ENCODE measurements around the gene SGPP1.
"Not testable (repeated sequence)": the region's sequence is repeated elsewhere in the genome, so short reads cannot be mapped to it uniquely, and the experiment has no call there.

Gene SGPP1

GRCh38 chr14:63752449-63753169, 24.7 kb upstream of the SGPP1 start:
- no peaks in the 10 kb centered on the region for H3K4me1 ChIP-seq (ENCODE audit: control insufficient read depth, insufficient read depth, low read length)
- no peaks in the 10 kb centered on the region for H3K36me3 ChIP-seq (ENCODE audit: control insufficient read depth, insufficient read depth, low read length)
- H3K4me3 ChIP-seq (ENCODE audit: low read length) = no peak overlapping the region
- H3K27me3 ChIP-seq (ENCODE audit: control insufficient read depth, insufficient read depth, low read length) = no peaks in the 10 kb centered on the region
- no peak overlapping the region for H3K27ac ChIP-seq (ENCODE audit: low read depth, low read length)
- no peak overlapping the region for H3K9ac ChIP-seq (ENCODE audit: low read length)

GRCh38 chr14:63751076-63751475, 23.2 kb upstream of the SGPP1 start:
- H3K36me3 ChIP-seq (ENCODE audit: control insufficient read depth, insufficient read depth, low read length) = not testable (repeated sequence)

GRCh38 chr14:63747846-63748245, 20.0 kb upstream of the SGPP1 start:
- Histone ChIP-seq H3K4me1 (ENCODE audit: control insufficient read depth, insufficient read depth, low read length) (no peaks in the 10 kb centered on the region), H3K4me3 (ENCODE audit: low read length) (no peak overlapping the region), H3K36me3 (ENCODE audit: control insufficient read depth, insufficient read depth, low read length) (no peaks in the 10 kb centered on the region), H3K9ac (ENCODE audit: low read length) (no peak overlapping the region), H3K27ac (ENCODE audit: low read depth, low read length) (no peak overlapping the region), H3K27me3 (ENCODE audit: control insufficient read depth, insufficient read depth, low read length) (no peaks in the 10 kb centered on the region)

More at GRCh38 chr14:63751076-63751475, 23.2 kb upstream of the SGPP1 start:
- not testable (repeated sequence) for H3K9ac ChIP-seq (ENCODE audit: low read length); H3K27me3 ChIP-seq (ENCODE audit: control insufficient read depth, insufficient read depth, low read length); H3K4me1 ChIP-seq (ENCODE audit: control insufficient read depth, insufficient read depth, low read length); H3K4me3 ChIP-seq (ENCODE audit: low read length); H3K27ac ChIP-seq (ENCODE audit: low read depth, low read length)

- H3K36me3 ChIP-seq (ENCODE audit: control insufficient read depth, insufficient read depth, low read length) = no peaks in the 10 kb centered on the region
- H3K4me1 ChIP-seq (ENCODE audit: control insufficient read depth, insufficient read depth, low read length) = no peaks in the 10 kb centered on the region
- no peak overlapping the region for H3K9ac ChIP-seq (ENCODE audit: low read length)
- H3K4me3 ChIP-seq (ENCODE audit: low read length) = no peak overlapping the region
- H3K27me3 ChIP-seq (ENCODE audit: control insufficient read depth, insufficient read depth, low read length) = no peaks in the 10 kb centered on the region
- no peak overlapping the region for H3K27ac ChIP-seq (ENCODE audit: low read depth, low read length)
Observed at GRCh38 chr14:63745858-63746425, 18.1 kb upstream of the SGPP1 start.

GRCh38 chr14:63745272-63745671, 17.4 kb upstream of the SGPP1 start:
- no peak overlapping the region for H3K4me3 ChIP-seq (ENCODE audit: low read length)
- no peaks in the 10 kb centered on the region for H3K36me3 ChIP-seq (ENCODE audit: control insufficient read depth, insufficient read depth, low read length)
- H3K9ac ChIP-seq (ENCODE audit: low read length) = no peak overlapping the region
- H3K27ac ChIP-seq (ENCODE audit: low read depth, low read length) = no peak overlapping the region
- no peaks in the 10 kb centered on the region for H3K4me1 ChIP-seq (ENCODE audit: control insufficient read depth, insufficient read depth, low read length)
- no peaks in the 10 kb centered on the region for H3K27me3 ChIP-seq (ENCODE audit: control insufficient read depth, insufficient read depth, low read length)

GRCh38 chr14:63737582-63738006, 9.7 kb upstream of the SGPP1 start:
- H3K4me1 ChIP-seq (ENCODE audit: control insufficient read depth, insufficient read depth, low read length) = no peaks in the 10 kb centered on the region

GRCh38 chr14:63735720-63736119, 7.9 kb upstream of the SGPP1 start:
- Histone ChIP-seq H3K9ac (ENCODE audit: low read length) (no peak overlapping the region), H3K36me3 (ENCODE audit: control insufficient read depth, insufficient read depth, low read length) (no peaks in the 10 kb centered on the region), H3K4me3 (ENCODE audit: low read length) (no peak overlapping the region), H3K4me1 (ENCODE audit: control insufficient read depth, insufficient read depth, low read length) (no peaks in the 10 kb centered on the region), H3K27me3 (ENCODE audit: control insufficient read depth, insufficient read depth, low read length) (no peaks in the 10 kb centered on the region), H3K27ac (ENCODE audit: low read depth, low read length) (no peak overlapping the region)

More at GRCh38 chr14:63737582-63738006, 9.7 kb upstream of the SGPP1 start:
- Histone ChIP-seq H3K36me3 (ENCODE audit: control insufficient read depth, insufficient read depth, low read length) (no peaks in the 10 kb centered on the region), H3K27ac (ENCODE audit: low read depth, low read length) (no peak overlapping the region), H3K4me3 (ENCODE audit: low read length) (no peak overlapping the region), H3K27me3 (ENCODE audit: control insufficient read depth, insufficient read depth, low read length) (no peaks in the 10 kb centered on the region), H3K9ac (ENCODE audit: low read length) (no peak overlapping the region)

- H3K9ac ChIP-seq (ENCODE audit: low read length) = no peak overlapping the region
- no peak overlapping the region for H3K4me3 ChIP-seq (ENCODE audit: low read length)
- no peaks in the 10 kb centered on the region for H3K36me3 ChIP-seq (ENCODE audit: control insufficient read depth, insufficient read depth, low read length)
- H3K27ac ChIP-seq (ENCODE audit: low read depth, low read length) = no peak overlapping the region
- peaks cover 3% of the 10 kb centered on the region for H3K4me1 ChIP-seq (ENCODE audit: control insufficient read depth, insufficient read depth, low read length)
- H3K27me3 ChIP-seq (ENCODE audit: control insufficient read depth, insufficient read depth, low read length) = no peaks in the 10 kb centered on the region
Observed at GRCh38 chr14:63730659-63731058, 2.8 kb upstream of the SGPP1 start.

- Histone ChIP-seq H3K27ac (ENCODE audit: low read depth, low read length) (peak overlapping the region; percentile 84), H3K4me3 (ENCODE audit: low read length) (peak overlapping the region; percentile 93)
Observed at GRCh38 chr14:63727231-63727735, 582 bp downstream of the SGPP1 start.

GRCh38 chr14:63726499-63726898, 1.4 kb downstream of the SGPP1 start:
- Histone ChIP-seq H3K36me3 (ENCODE audit: control insufficient read depth, insufficient read depth, low read length) (no peaks in the 10 kb centered on the region), H3K27me3 (ENCODE audit: control insufficient read depth, insufficient read depth, low read length) (no peaks in the 10 kb centered on the region), H3K9ac (ENCODE audit: low read length) (no peak overlapping the region), H3K27ac (ENCODE audit: low read depth, low read length) (no peak overlapping the region), H3K4me1 (ENCODE audit: control insufficient read depth, insufficient read depth, low read length) (peaks cover 3% of the 10 kb centered on the region), H3K4me3 (ENCODE audit: low read length) (peak overlapping the region; percentile 93)

More at GRCh38 chr14:63727231-63727735, 582 bp downstream of the SGPP1 start:
- Histone ChIP-seq H3K36me3 (ENCODE audit: control insufficient read depth, insufficient read depth, low read length) (no peaks in the 10 kb centered on the region), H3K9ac (ENCODE audit: low read length) (peak overlapping the region; percentile 90), H3K27me3 (ENCODE audit: control insufficient read depth, insufficient read depth, low read length) (no peaks in the 10 kb centered on the region), H3K4me1 (ENCODE audit: control insufficient read depth, insufficient read depth, low read length) (peaks cover 3% of the 10 kb centered on the region)

- no peak overlapping the region for H3K27ac ChIP-seq (ENCODE audit: low read depth, low read length)
- H3K27me3 ChIP-seq (ENCODE audit: control insufficient read depth, insufficient read depth, low read length) = no peaks in the 10 kb centered on the region
- no peak overlapping the region for H3K9ac ChIP-seq (ENCODE audit: low read length)
- H3K4me1 ChIP-seq (ENCODE audit: control insufficient read depth, insufficient read depth, low read length) = peaks cover 3% of the 10 kb centered on the region
- H3K36me3 ChIP-seq (ENCODE audit: control insufficient read depth, insufficient read depth, low read length) = no peaks in the 10 kb centered on the region
- peak overlapping the region; percentile 93 for H3K4me3 ChIP-seq (ENCODE audit: low read length)
Observed at GRCh38 chr14:63725786-63726460, 1.9 kb downstream of the SGPP1 start.

- H3K9ac ChIP-seq (ENCODE audit: low read length) = no peak overlapping the region
- H3K27ac ChIP-seq (ENCODE audit: low read depth, low read length) = no peak overlapping the region
- H3K4me1 ChIP-seq (ENCODE audit: control insufficient read depth, insufficient read depth, low read length) = no peaks in the 10 kb centered on the region
- no peak overlapping the region for H3K4me3 ChIP-seq (ENCODE audit: low read length)
- H3K27me3 ChIP-seq (ENCODE audit: control insufficient read depth, insufficient read depth, low read length) = no peaks in the 10 kb centered on the region
- H3K36me3 ChIP-seq (ENCODE audit: control insufficient read depth, insufficient read depth, low read length) = peaks cover 2% of the 10 kb centered on the region
Observed at GRCh38 chr14:63717702-63718101, 10.2 kb downstream of the SGPP1 start.
